Fibroblast of lung (primary cell): ENCODE results near the gene PPP4R4. TPM values are rescaled to one million over a fixed set of nuclear protein-coding genes. Genes with fewer than 3 reads are reported as not detected.

ENCODE experiments used
- DNase-seq, 2 donors: peaks; one replicate each; pipeline versions ENCODE4 v3.0.0 to v3.0.0-alpha.2; 2010; ENCODE audit warnings: low read depth in 2 of 2
- H2AFZ ChIP-seq: 2 replicates; pipeline ENCODE4 v1.5.1; 2012; ENCODE audit warnings: low read length, control low read depth, inconsistent platforms
- H3K27ac ChIP-seq: 2 replicates; pipeline ENCODE4 v1.5.1; 2011; ENCODE audit warnings: low read length, control low read depth; ENCODE audit not compliant: insufficient read depth
- H3K27me3 ChIP-seq: 2 replicates; pipeline ENCODE4 v1.5.1; 2011; ENCODE audit warnings: mild to moderate bottlenecking, low read length; ENCODE audit not compliant: control insufficient read depth, insufficient read depth
- H3K36me3 ChIP-seq: 2 replicates; pipeline ENCODE4 v1.5.1; 2011; ENCODE audit warnings: low read length; ENCODE audit not compliant: control insufficient read depth, insufficient read depth
- H3K4me1 ChIP-seq: 2 replicates; pipeline ENCODE4 v1.5.1; 2011; ENCODE audit warnings: low read length; ENCODE audit not compliant: control insufficient read depth, insufficient read depth; ENCODE audit errors: extremely low read depth
- H3K4me2 ChIP-seq: 2 replicates; pipeline ENCODE4 v1.5.1; 2011; ENCODE audit warnings: low read length, control low read depth; ENCODE audit not compliant: insufficient read depth; ENCODE audit errors: extremely low read depth
- H3K4me3 ChIP-seq, 4 experiments: fragments of 200-600 bp in 1 of 4; sonication (generic) in 1 of 4; replicated peaks in 1 of 4; 2 replicates each; pipeline ENCODE4 v1.5.1; 2011 to 2016; ENCODE audit warnings: low read length in 4 of 4, low read depth in 3 of 4, mild to moderate bottlenecking in 3 of 4, control low read depth in 2 of 4, inconsistent platforms in 1 of 4, mixed read lengths in 1 of 4; ENCODE audit not compliant: insufficient read depth in 1 of 4; ENCODE audit errors: control extremely low read depth in 1 of 4
- H3K79me2 ChIP-seq: 2 replicates; pipeline ENCODE4 v1.5.1; 2012; ENCODE audit warnings: mild to moderate bottlenecking, low read length, inconsistent platforms; ENCODE audit not compliant: control insufficient read depth, insufficient read depth
- H3K9ac ChIP-seq: 2 replicates; pipeline ENCODE4 v1.5.1; 2011; ENCODE audit warnings: mild to moderate bottlenecking, low read length, control low read depth; ENCODE audit not compliant: insufficient read depth
- H3K9me3 ChIP-seq: 2 replicates; pipeline ENCODE4 v1.5.1; 2012; ENCODE audit warnings: low read depth, low read length; ENCODE audit not compliant: control insufficient read depth, insufficient read depth
- H4K20me1 ChIP-seq: 2 replicates; pipeline ENCODE4 v1.5.1; 2011; ENCODE audit warnings: low read length; ENCODE audit not compliant: control insufficient read depth, insufficient read depth; ENCODE audit errors: extremely low read depth
- EZH2 ChIP-seq: IDR thresholded peaks from 2 replicates; pipeline ENCODE4 v1.5.1; 2012; ENCODE audit warnings: low read length, control low read depth, mild to moderate bottlenecking; ENCODE audit errors: missing control alignments
- polyA plus RNA-seq, 2 donors: library from polyadenylated mRNA; depleted of rRNA in 1 of 2; stranded (reverse) in 1 of 2; unstranded in 1 of 2; fragments of >200 nt; gene quantifications; 2 replicates each; pipeline ENCODE4 v1.2.1, GENCODE V29; 2011 to 2012; ENCODE audit warnings: missing spikeins in 1 of 2
- total RNA-seq: library from RNA; depleted of rRNA; stranded (reverse); fragments of >200 nt; gene quantifications from 2 replicates; pipeline ENCODE4 v1.2.1, GENCODE V29; 2014
- TF ChIP-seq, protein P1 (sequence below), 2 donors: IDR thresholded peaks in 1 of 2; conservative IDR thresholded peaks in 1 of 2; 1 replicate in 1 of 2; 2 replicates in 1 of 2; pipeline ENCODE4 v1.5.1; 2011 to 2012; ENCODE audit warnings: low read length in 2 of 2, control low read depth in 1 of 2, inconsistent platforms in 1 of 2, low read depth in 1 of 2, mild to moderate bottlenecking in 1 of 2

Gene PPP4R4
- total and polyA plus RNA-seq, 2 donors (not counting 1 experiment from before 2014, with no cell fraction given): 0.35 to 0.99 TPM

DNA sequence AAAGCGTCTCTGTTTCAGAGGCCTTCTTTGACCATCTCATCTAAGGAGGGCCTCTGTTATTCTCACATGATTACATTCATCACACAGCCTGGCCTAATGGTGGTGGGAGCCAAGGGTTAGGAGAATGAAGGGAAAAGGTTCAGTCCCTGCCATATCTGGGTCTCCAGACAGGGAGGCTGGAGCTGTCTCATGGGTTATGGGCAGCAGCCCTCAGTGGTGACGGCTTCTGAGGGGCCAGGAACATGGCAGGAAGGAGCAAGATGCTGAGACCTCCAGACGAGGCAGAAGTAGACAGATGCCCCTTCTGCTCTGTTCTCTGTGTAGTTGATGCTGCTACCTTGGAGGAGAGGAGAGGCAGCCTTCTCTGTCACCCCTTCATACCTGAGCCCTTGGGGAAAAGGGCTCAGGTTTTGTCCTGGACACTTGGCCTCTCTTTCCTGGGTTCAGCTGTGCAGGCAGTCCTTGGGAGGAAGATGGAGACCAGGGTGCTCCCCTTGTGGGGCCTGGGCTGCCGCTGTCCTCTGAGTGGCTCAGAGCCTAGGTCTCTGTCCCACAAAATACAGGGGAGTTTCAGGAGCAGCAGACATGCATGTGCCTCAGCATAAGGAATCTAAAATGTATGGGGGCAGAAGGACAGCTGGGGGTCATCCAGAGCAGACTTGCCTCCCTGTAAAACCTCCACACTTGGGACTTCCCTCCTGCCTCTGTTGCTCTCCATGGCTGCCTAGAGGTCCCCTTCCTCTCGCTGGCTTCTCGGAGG, 48.3 kb upstream of the PPP4R4 start:
- Histone ChIP-seq H3K4me1 (peaks cover 2% of the 10 kb centered on the region), H3K36me3 (peaks cover 8% of the 10 kb centered on the region), H3K9me3 (no peaks in the 10 kb centered on the region), H4K20me1 (no peaks in the 10 kb centered on the region), H2AFZ (no peak overlapping the region), H3K27ac (no peak overlapping the region), H3K4me2 (no peak overlapping the region), H3K4me3 (no peak overlapping the region), H3K79me2 (no peaks in the 10 kb centered on the region), H3K9ac (no peak overlapping the region), H3K27me3 (no peaks in the 10 kb centered on the region)
- DNase-seq: no peak
- TF ChIP-seq EZH2: no peak
- TF ChIP-seq, protein P1, sequence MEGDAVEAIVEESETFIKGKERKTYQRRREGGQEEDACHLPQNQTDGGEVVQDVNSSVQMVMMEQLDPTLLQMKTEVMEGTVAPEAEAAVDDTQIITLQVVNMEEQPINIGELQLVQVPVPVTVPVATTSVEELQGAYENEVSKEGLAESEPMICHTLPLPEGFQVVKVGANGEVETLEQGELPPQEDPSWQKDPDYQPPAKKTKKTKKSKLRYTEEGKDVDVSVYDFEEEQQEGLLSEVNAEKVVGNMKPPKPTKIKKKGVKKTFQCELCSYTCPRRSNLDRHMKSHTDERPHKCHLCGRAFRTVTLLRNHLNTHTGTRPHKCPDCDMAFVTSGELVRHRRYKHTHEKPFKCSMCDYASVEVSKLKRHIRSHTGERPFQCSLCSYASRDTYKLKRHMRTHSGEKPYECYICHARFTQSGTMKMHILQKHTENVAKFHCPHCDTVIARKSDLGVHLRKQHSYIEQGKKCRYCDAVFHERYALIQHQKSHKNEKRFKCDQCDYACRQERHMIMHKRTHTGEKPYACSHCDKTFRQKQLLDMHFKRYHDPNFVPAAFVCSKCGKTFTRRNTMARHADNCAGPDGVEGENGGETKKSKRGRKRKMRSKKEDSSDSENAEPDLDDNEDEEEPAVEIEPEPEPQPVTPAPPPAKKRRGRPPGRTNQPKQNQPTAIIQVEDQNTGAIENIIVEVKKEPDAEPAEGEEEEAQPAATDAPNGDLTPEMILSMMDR (conservative IDR thresholded peaks at IDR 0.05 in 1 of 2, IDR thresholded peaks at IDR 0.05 in 1 of 2; ENCODE audit: low read depth in 1 of 2, low read length in 2 of 2): no peak

DNA sequence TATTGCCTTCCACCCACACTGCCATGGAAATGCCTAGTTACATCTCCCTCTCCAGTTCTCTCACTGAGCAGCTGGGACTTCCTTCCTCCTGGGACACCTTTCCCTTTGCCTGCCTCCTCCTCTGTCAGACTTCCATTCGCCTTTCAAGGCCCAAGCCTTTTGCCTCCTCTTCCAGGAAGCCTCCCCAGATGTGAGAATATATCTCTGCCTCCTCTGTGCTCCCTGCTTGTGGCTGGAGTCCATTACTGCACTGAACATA, 47.8 kb upstream of the PPP4R4 start:
- no peak overlapping the region for H3K4me2 ChIP-seq
- no peak overlapping the region for H3K4me3 ChIP-seq
- H3K9ac ChIP-seq: no peak overlapping the region
- peaks cover 2% of the 10 kb centered on the region for H3K4me1 ChIP-seq
- H4K20me1 ChIP-seq: no peaks in the 10 kb centered on the region
- no peaks in the 10 kb centered on the region for H3K27me3 ChIP-seq
- TF ChIP-seq, protein P1 (conservative IDR thresholded peaks at IDR 0.05 in 1 of 2, IDR thresholded peaks at IDR 0.05 in 1 of 2; ENCODE audit: low read depth in 1 of 2, low read length in 2 of 2): no peak
- no peak for TF ChIP-seq EZH2
- DNase-seq: no peak
- H3K27ac ChIP-seq: no peak overlapping the region
- no peak overlapping the region for H2AFZ ChIP-seq
- peaks cover 8% of the 10 kb centered on the region for H3K36me3 ChIP-seq
- H3K79me2 ChIP-seq: no peaks in the 10 kb centered on the region
- no peaks in the 10 kb centered on the region for H3K9me3 ChIP-seq

DNA sequence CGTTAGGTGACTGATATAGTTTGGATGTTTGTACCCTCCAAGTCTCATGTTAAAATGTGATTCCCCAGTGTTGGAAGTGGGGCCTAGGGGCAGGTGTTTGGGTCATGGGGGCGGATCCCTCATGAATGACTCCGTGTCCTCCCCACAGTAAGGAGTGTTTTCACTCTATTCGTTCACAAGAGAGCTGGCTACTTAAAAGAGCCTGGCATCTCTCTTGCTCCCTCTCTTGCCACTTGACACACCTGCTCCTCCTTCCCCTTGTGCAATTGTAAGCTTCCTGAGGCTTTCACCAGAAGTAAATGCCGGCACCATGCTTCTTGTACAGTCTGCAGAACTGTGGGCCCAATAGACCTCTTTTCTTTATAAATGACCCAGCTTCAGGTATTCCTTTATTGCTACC, 47.3 kb upstream of the PPP4R4 start:
- Histone ChIP-seq H3K27ac (no peak overlapping the region), H3K4me1 (no peaks in the 10 kb centered on the region), H3K27me3 (no peaks in the 10 kb centered on the region), H2AFZ (no peak overlapping the region), H3K9me3 (no peaks in the 10 kb centered on the region), H3K9ac (no peak overlapping the region), H3K4me3 (no peak overlapping the region), H3K36me3 (peaks cover 8% of the 10 kb centered on the region), H3K79me2 (no peaks in the 10 kb centered on the region), H3K4me2 (no peak overlapping the region), H4K20me1 (no peaks in the 10 kb centered on the region)
- no peak for DNase-seq
- TF ChIP-seq, protein P1 (conservative IDR thresholded peaks at IDR 0.05 in 1 of 2, IDR thresholded peaks at IDR 0.05 in 1 of 2; ENCODE audit: low read depth in 1 of 2, low read length in 2 of 2): no peak
- no peak for TF ChIP-seq EZH2
